Stimulated activated CD8-positive, alpha-beta memory T cell treated with anti-CD3 and anti-CD28 coated beads, Interleukin-7, amount 100 ng/mL, for 24 hours (primary cell): Measurements from ENCODE around the gene SEC22B.
"Not testable (repeated sequence)": the region's sequence is repeated elsewhere in the genome, so short reads cannot be mapped to it uniquely, and the experiment has no call there.

Experiments
- DNase-seq: peaks from one replicate; pipeline ENCODE4 v3.0.0-alpha.2; 2020; ENCODE audit warnings: low read depth

SEC22B gene

GRCh38 chr1:120113134-120113533, 63.2 kb downstream of the SEC22B start:
- DNase-seq, result not testable (repeated sequence)

- not testable (repeated sequence) for DNase-seq
These were observed 64.1 kb downstream of the SEC22B start for GRCh38 chr1:120112212-120112611.

GRCh38 chr1:120111771-120112170, 64.5 kb downstream of the SEC22B start:
- DNase-seq, result not testable (repeated sequence)

GRCh38 chr1:120111008-120111407, 65.3 kb downstream of the SEC22B start:
- DNase-seq, result not testable (repeated sequence)

- DNase-seq, result not testable (repeated sequence)
These were observed 66.7 kb downstream of the SEC22B start for GRCh38 chr1:120109656-120110055.

- not testable (repeated sequence) for DNase-seq
These were observed 67.1 kb downstream of the SEC22B start for GRCh38 chr1:120109180-120109579.

GRCh38 chr1:120105288-120105687, 71.0 kb downstream of the SEC22B start:
- DNase-seq, result not testable (repeated sequence)

- not testable (repeated sequence) for DNase-seq
These were observed 72.6 kb downstream of the SEC22B start for GRCh38 chr1:120103768-120104167.

GRCh38 chr1:120101593-120101992, 74.7 kb downstream of the SEC22B start:
- DNase-seq, result not testable (repeated sequence)
